HG02885 (cell line): ENCODE measurements around the gene SEC14L1.

Experiments
- ATAC-seq: cut with Tn5 transposase; IDR thresholded peaks from one replicate; pipeline ENCODE4 v1.9.1; 2021; ENCODE audit warnings: mild to moderate bottlenecking; ENCODE audit not compliant: unreplicated experiment, poor library complexity

SEC14L1 gene

DNA sequence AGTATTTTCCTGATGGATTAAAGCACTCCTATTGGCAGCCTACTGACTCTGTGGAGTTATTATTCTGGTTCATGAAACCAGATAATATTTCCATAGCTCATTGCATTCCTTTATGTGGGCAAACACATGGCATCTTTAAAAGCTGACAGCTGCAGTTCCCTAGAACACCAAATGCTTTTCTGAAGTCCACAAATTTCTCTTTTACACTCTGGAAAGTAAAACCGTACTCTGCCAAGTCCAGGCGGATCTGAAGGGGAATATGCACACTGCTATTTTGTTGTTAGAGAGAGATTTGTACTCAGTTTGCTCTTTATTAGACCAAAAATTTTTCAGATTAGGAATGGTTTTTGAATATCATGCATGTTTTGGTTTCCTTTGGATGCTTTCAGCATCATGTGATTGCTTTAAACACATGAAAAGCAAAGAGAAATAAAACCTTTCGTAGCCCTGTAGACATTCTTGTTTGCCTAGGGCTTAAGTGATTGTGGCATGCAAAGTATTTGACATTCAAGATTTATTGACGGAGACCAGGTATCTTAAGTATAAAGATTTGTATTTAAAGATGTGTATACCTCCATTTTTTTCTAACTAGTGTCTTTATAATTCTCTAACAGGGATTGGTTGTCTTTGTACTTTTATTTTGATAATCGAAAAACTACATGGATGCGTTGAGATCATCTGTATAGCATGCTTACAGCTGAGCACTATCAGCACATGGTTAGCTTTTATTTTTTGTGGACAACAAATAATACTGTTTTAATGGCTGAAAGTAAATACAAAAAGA, 19.5 kb downstream of the SEC14L1 start:
- ATAC-seq = no peak

DNA sequence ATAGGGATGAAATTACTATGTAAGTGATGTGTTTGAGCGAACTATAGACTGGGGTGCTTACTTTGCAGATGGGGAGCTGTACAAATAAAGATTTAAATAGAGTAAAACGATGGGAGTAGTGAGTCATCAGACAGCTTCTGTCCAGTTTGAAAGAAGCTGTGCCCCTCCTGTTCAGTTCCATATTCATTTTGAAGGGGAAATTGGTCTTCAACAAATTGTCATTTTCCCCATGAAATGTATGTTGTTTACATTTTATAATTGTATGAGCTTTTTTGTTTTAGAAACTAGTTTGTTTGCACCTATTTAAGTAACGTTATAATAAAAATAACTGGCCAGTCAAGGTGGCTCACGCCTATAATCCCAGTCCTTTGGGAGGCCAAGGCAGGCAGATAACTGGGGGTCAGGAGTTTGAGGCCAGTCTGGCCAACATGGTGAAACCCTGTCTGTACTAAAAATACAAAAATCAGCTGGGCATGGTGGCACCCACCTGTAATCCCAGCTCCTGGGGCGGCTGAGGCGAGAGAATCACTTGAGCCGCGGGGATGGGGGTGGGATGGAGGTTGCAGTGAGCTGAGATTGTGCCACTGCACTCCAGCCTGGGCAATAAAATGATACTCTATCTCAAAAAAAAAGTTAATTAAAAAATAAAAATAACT, 20.2 kb downstream of the SEC14L1 start:
- ATAC-seq = no peak

GRCh38 chr17:77161953-77162352, 21.2 kb downstream of the SEC14L1 start:
- no peak for ATAC-seq

DNA sequence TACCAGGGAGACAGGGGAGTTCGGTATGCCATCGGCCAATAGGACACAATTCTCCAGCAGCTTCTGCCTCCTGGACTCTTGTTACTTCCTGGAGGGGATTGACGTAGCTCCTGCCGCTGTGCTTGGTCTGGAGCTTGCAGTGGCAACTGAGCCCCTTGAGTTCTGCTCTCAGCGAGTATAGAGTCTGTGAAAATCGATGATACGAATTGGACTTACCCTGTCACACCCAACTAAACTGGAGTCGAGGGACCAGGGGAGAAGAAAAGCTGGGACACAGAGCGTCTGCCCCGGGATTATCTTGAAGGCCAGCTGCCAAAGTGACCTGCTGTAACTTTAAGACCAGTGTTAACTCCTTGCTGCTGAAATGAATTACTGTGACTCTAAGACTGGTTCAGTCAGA, 22.2 kb downstream of the SEC14L1 start:
- ATAC-seq = no peak

DNA sequence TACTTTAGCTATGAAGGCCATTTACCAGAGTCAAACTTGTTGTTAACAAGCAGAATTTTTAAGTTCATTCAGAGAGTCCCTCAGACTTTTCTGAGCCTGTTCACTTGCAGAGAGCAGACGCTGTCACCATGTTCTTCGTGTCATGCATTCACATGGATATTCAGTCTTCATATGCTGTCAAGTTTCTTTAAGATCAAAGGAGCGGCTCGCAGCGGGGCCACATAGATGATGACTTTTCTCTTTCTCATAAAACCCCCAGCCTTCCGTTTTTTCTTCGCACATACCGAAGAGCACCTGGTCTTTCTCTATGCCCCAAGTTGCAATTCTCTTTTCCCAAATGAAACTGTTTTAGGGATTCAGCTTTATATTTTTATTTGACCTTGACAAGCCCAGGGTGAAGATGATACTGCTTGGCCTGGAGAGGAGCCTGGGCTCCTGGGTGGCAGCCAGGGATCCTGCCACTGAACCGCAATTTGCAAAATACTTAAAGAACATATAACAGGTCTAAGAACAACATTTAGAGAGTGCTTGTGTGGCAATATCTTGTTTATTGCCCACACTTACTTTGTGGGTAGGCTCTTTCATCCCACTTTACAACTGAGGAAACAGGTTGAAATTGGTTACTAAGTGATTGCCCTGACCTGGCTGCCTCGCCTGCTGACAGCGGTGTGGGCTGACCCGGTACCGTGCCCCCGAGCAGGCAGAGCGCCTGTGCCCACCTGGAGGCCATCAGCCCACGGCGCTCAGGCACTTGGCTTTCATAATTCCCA, 22.9 kb downstream of the SEC14L1 start:
- ATAC-seq = no peak

DNA sequence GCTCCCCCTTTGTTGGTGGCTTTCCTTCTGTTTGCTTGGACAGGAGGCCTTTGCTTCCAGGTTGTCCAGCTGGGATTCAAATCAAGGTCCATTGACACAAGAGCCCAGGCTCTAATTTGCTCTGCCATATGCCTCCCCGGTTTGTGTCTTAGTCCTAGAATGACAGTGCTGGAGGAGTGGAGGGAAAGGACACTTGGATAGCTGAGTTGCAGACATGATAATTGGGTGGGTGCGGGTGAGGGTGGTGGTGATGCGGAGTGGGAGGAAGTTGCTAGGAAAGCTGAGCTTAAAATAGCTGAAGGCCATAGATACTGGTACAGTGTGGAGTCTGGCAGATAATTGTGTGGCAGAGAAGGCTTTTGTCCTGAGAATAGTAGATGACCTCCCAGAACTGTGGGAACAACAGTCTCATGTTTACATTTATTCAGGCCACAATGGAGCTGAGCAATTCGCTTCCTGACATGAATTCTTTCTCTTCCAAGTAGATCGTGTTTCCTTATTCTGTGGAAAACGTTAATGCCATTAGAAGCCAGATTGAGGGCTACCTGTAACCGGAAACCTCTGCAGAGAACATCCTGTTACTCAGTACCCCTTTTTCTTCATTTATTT, 23.8 kb downstream of the SEC14L1 start:
- ATAC-seq = no peak

GRCh38 chr17:77165577-77165976, 24.8 kb downstream of the SEC14L1 start:
- ATAC-seq = no peak

- ATAC-seq = no peak
Measured at GRCh38 chr17:77167472-77168306, 26.9 kb downstream of the SEC14L1 start.

DNA sequence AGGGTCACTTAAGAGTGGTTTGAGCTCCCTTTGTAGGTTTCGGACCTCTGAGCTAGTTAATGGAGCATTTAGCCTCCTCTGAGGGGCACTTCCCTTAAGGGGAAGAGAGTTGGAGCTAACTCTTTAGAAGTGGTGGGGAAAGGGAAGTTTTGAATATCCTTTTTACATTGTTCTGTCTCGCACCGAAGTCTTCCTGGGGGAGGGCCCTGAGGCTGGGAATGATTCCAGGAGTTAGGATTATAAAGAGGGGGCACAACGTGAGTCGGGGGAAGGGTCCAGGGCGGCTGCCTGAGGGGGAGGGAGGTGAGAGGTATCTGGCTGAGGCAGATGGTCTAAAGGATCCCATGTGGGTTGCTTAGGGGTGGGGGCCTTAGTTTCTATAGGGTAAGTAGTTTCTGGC, 32.3 kb downstream of the SEC14L1 start:
- no peak for ATAC-seq

DNA sequence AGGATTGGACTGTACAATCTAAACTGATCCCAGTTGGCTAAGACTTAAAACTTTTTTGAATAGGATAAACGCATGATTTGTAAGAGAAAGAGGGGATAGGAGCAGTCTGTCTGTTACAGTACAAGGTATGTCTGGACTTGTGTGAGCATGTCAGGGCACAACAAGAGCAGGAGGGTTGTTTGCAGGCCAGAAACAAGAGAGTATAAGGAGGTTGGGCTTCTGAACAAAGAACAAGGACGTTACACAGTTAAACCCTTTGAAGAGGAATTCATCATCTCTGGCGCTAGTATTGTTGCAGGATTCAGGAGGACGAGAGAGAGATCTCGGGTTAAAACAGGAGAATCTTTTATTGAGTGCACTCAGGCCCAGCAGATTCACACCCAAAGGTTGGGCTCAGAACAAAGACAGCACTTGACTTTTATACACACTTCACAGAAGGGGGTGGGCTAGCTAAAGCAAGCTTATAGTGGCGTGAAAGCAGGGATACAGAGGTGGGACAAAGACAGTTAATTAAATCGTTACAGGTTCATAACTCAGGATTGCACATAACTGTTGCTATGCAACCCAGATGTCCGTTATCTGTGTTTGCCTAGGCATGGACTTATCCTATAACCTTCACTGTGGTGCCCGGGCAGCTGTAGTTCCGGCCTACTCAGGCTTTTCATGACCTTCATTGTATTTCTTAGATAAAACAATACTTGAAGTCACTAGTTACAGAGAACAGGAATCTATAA, 34.3 kb downstream of the SEC14L1 start:
- no peak for ATAC-seq

DNA sequence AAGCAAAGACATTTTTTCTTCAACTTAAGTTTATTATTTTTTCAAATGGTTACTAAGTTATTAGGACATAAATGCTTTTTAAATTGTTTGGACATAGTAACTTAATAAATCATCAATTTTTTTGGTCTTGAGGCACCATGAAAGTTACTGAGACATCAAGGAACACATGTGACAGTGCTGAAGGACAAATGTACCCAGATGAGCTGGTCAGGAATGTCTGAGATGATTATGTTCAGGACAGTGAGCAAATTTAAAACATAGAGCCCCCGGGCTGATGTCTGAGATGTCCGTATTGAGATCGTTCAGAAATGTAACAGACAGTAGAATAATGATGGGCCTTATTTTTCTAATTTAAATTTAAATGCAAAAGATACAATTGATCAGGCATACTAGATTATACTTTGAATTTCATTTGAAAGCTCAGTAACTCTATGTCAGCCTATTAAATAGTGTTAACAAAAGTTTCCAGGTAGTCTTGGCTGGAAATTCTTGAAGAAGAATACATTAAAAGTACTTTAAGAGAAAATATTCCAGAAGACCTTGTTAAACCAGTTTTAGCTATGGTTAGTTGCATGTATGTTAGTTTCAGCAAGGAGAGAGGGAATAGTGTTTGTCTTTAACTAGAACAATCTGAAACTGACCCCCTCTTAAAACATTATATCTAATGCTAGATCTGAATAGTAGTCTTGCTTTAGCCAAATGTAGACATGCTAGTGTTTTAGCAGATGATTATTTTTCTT, 36.4 kb downstream of the SEC14L1 start:
- no peak for ATAC-seq

DNA sequence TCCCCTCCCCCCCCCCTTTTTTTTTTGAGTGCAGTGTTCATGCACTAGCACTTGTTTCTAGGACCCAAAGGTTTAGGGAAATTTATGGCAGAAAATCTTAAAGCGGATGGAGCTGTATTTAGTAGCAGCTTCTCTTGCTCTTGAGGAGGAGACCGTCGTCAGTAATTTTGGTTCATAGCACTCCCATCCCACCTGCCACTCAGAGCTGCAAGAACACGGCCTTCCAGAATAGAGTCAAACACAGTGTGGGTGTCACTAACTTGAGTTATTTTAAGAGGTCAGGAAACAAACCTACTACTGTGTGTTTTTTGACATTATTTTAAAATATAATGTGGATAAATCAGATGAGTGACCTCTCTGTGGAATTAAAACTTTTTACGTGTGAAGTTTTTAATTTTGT, 37.3 kb downstream of the SEC14L1 start:
- no peak for ATAC-seq

- ATAC-seq = no peak
Measured at GRCh38 chr17:77178563-77178962, 37.8 kb downstream of the SEC14L1 start.

GRCh38 chr17:77180503-77181357, 40.0 kb downstream of the SEC14L1 start:
- ATAC-seq = no peak

DNA sequence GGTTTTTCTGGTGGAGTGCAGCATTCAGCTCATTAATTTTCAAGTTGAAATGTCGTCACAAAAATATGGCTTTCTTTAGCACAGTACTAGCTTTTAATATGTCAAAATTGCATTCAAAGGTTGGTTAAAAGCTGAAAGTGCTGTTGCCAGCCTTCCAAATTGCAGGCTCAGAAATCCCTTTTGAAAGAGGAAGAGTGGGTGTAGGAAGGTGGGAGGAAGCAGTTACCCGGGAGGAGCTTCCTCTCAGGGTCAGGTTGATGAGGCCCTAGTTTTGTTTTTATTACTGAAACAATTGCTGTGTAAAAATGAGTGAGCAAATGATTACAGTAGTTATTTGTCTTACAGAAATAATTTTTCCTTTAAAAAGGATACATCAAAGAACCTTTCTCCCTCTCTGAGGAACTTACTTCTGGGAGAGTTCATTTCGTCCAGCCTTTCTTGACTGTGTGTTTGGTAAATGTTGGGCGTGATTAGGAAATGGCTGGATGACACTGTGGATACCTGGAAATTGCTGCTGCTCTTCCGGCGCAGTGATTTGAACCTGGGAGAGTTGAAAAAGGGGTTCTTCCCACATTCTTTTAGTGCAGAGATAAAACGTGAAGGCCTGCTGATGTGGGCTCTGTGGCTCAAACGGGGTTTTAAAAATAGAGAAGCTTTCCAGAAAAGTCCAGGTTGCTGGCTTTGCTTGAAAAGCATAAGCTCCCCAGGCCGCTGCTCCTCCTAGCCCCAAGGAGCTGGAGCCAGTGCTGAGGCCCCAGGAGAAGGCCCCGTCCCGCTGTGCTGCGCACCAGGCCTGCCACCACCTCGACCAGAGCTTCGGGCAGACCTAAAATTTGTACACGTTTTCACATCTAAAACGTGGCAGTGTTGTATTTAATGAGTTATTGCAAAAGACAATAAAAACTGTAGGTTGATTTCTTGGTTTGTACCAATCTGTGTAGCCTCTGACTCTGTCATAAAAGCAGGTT, 41.7 kb downstream of the SEC14L1 start:
- no peak for ATAC-seq

DNA sequence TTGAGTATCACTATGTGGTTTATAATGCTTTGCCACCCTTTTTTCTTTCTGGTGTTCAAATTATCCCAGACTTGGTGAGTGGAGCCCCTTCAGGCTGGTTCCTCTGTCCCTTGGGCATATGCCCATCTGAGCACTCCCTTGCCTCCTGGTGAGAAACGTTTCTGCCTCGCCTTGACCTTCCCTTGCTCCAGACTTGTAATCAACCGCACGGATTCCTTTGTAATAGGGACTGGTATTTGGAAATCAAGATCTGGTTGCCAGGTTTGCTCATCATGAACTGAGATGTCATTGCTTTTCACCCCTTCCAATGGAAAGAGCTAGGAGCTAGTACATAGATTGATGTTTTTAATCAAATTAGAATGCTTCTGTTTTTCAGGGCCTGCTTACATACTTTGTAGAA, 43.7 kb downstream of the SEC14L1 start:
- no peak for ATAC-seq

DNA sequence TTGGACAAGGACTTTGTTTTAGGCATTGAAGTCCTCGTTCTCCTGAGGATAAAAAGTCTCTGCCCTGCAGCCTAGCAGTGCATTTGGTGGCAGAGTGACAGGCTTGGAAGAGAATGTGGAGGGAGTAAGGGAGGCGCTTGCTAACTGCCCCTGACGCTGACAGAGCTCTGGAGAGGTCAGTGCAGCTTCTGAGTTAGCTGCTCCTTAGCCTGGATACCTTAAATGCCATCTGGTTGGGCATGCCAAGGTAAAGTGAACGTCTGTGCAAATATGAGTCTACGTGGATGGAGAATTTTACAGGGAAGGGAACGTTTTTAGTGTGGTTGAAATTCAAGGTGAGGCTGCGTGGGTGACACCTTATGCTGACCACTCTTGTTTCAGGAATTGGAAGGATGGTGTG, 44.4 kb downstream of the SEC14L1 start:
- ATAC-seq = no peak
